NCI-H345 treated with DMSO at 0.1 percent for 48 hours (cell line): ENCODE measurements around the gene WDR90.
A peak's percentile ranks its signal among the peaks of the same experiment; 100 is the strongest.

Experiments used
- DNase-seq: peaks from one replicate; lab custom pipeline; 2025; ENCODE audit not compliant: unreplicated experiment; lab: John Stamatoyannopoulos, UW

Gene WDR90

GRCh38 chr16:625977-626765 is 23.0 kb upstream of the WDR90 start:
- DNase-seq: no peak

GRCh38 chr16:626787-627453 is 22.2 kb upstream of the WDR90 start:
- no peak for DNase-seq

GRCh38 chr16:627454-628239 is 21.5 kb upstream of the WDR90 start:
- no peak for DNase-seq

- DNase-seq: no peak
These were observed 20.7 kb upstream of the WDR90 start for GRCh38 chr16:628321-629061.

GRCh38 chr16:629185-629832 is 19.9 kb upstream of the WDR90 start:
- no peak for DNase-seq

- DNase-seq: no peak
These were observed 19.3 kb upstream of the WDR90 start for GRCh38 chr16:629833-630248.

GRCh38 chr16:630249-630814 is 18.8 kb upstream of the WDR90 start:
- no peak for DNase-seq

- no peak for DNase-seq
These were observed 18.3 kb upstream of the WDR90 start, which contains the start of gene WFIKKN1 for GRCh38 chr16:630815-631405. Gene WFIKKN1 (plus strand): TSS chr16:630985. CDS start chr16:631254, 269 bp downstream.

GRCh38 chr16:631808-632358 is 17.3 kb upstream of the WDR90 start:
- DNase-seq: no peak

- no peak for DNase-seq
These were observed 16.5 kb upstream of the WDR90 start for GRCh38 chr16:632486-633335.

GRCh38 chr16:633336-634050 is 15.7 kb upstream of the WDR90 start:
- DNase-seq: no peak

- DNase-seq: no peak
These were observed 15.0 kb upstream of the WDR90 start for GRCh38 chr16:634051-634670.

GRCh38 chr16:634996-635395 is 14.2 kb upstream of the WDR90 start:
- DNase-seq: no peak

- DNase-seq: no peak
These were observed 13.5 kb upstream of the WDR90 start for GRCh38 chr16:635573-636205.

GRCh38 chr16:636206-637080 is 12.7 kb upstream of the WDR90 start, which contains the start of gene METTL26:
Gene METTL26 (minus strand): TSS chr16:636305. CDS start chr16:636290, 15 bp downstream.
- peak; percentile 79 for DNase-seq
